WTC11 (cell line): ENCODE results near the gene AGBL2. TPM values are rescaled to one million over a fixed set of nuclear protein-coding genes. Genes with fewer than 3 reads are reported as not detected.

Experiments used
- ATAC-seq: fragments of 200-7000 bp; cut with Tn5 transposase; 2 replicates; pipeline ENCODE4 v1.10.0; 2021; ENCODE audit warnings: mild to moderate bottlenecking, moderate library complexity
- CTCF ChIA-PET: fragments of 300-600 bp; sonication (Branson Sonifier 250); formaldehyde crosslinking; loops from one replicate; lab custom pipeline; 2021; ENCODE audit warnings: antibody characterized with exemption; lab: Charles Lee
- POLR2A ChIA-PET: fragments of 350-600 bp; sonication (Branson Sonifier 250); formaldehyde crosslinking; loops from one replicate; lab custom pipeline; 2021; ENCODE audit warnings: antibody characterized with exemption; lab: Charles Lee
- DNase-seq: peaks from one replicate; pipeline ENCODE4 v3.0.0; 2021; ENCODE audit warnings: low spot score
- H3K27ac Mint-ChIP-seq: 2 replicates; pipeline ENCODE4 v1.8.0; 2021; ENCODE audit warnings: mixed read lengths
- H3K27me3 Mint-ChIP-seq: 2 replicates; pipeline ENCODE4 v1.8.0; 2021; ENCODE audit warnings: low read depth, mild to moderate bottlenecking, moderate library complexity, mixed read lengths
- H3K36me3 Mint-ChIP-seq: 2 replicates; pipeline ENCODE4 v1.8.0; 2021; ENCODE audit warnings: mixed read lengths
- H3K4me1 Mint-ChIP-seq: 2 replicates; pipeline ENCODE4 v1.8.0; 2022; ENCODE audit warnings: mixed read lengths
- H3K4me3 Mint-ChIP-seq: 2 replicates; pipeline ENCODE4 v1.8.0; 2021; ENCODE audit warnings: mild to moderate bottlenecking, moderate library complexity, mixed read lengths
- H3K9me3 Mint-ChIP-seq: 2 replicates; pipeline ENCODE4 v1.8.0; 2021; ENCODE audit warnings: mixed read lengths
- CBFB ChIP-seq: sonication (generic); formaldehyde crosslinking; IDR thresholded peaks from 2 replicates; pipeline ENCODE4 v1.8.1; 2022; ENCODE audit warnings: mild to moderate bottlenecking, low read depth, missing genetic modification reagents
- E2F1 ChIP-seq: sonication (generic); formaldehyde crosslinking; IDR thresholded peaks from 2 replicates; pipeline ENCODE4 v1.8.0; 2022; ENCODE audit warnings: mild to moderate bottlenecking, missing genetic modification reagents
- E2F5 ChIP-seq: sonication (generic); formaldehyde crosslinking; IDR thresholded peaks from 2 replicates; pipeline ENCODE4 v1.8.1; 2022; ENCODE audit warnings: mild to moderate bottlenecking, moderate library complexity, missing genetic modification reagents
- ELF4 ChIP-seq: sonication (generic); formaldehyde crosslinking; IDR thresholded peaks from 2 replicates; pipeline ENCODE4 v1.8.1; 2022; ENCODE audit warnings: low read depth, mild to moderate bottlenecking, moderate library complexity, missing genetic modification reagents
- FOXP1 ChIP-seq: sonication (generic); formaldehyde crosslinking; IDR thresholded peaks from 2 replicates; pipeline ENCODE4 v1.8.0; 2022; ENCODE audit warnings: missing genetic modification reagents, mild to moderate bottlenecking, moderate library complexity, borderline replicate concordance
- GABPB1 ChIP-seq: sonication (generic); formaldehyde crosslinking; IDR thresholded peaks from 2 replicates; pipeline ENCODE4 v1.8.1; 2023; ENCODE audit warnings: mild to moderate bottlenecking, missing genetic modification reagents
- GRHL2 ChIP-seq: fragments of 250-450 bp; sonication (Bioruptor Pico); IDR thresholded peaks from 2 replicates; pipeline ENCODE4 v1.8.0; 2022; ENCODE audit warnings: mild to moderate bottlenecking, moderate library complexity; ENCODE audit not compliant: insufficient replicate concordance, severe bottlenecking
- JUN ChIP-seq: sonication (generic); formaldehyde crosslinking; IDR thresholded peaks from 2 replicates; pipeline ENCODE4 v1.8.0; 2023; ENCODE audit warnings: mild to moderate bottlenecking, missing genetic modification reagents
- MLX ChIP-seq: sonication (generic); formaldehyde crosslinking; IDR thresholded peaks from 2 replicates; pipeline ENCODE4 v1.8.1; 2023; ENCODE audit warnings: mild to moderate bottlenecking, missing genetic modification reagents, moderate library complexity
- MXD4 ChIP-seq: fragments of 250-450 bp; sonication (Bioruptor Pico); IDR thresholded peaks from 2 replicates; pipeline ENCODE4 v1.8.0; 2021; ENCODE audit warnings: mild to moderate bottlenecking, moderate library complexity, borderline replicate concordance
- NFYB ChIP-seq: sonication (generic); formaldehyde crosslinking; conservative IDR thresholded peaks from 2 replicates; pipeline ENCODE4 v1.8.0; 2022; ENCODE audit warnings: low read depth, missing genetic modification reagents
- SOX15 ChIP-seq: fragments of 250-450 bp; sonication (Bioruptor Pico); IDR thresholded peaks from 2 replicates; pipeline ENCODE4 v1.9.0; 2021; ENCODE audit warnings: mild to moderate bottlenecking
- SP1 ChIP-seq: sonication (generic); formaldehyde crosslinking; conservative IDR thresholded peaks from 2 replicates; pipeline ENCODE4 v1.8.1; 2022; ENCODE audit warnings: missing genetic modification reagents
- STAT6 ChIP-seq: sonication (generic); formaldehyde crosslinking; conservative IDR thresholded peaks from 2 replicates; pipeline ENCODE4 v1.8.1; 2023; ENCODE audit warnings: mild to moderate bottlenecking, low read depth, missing genetic modification reagents, moderate library complexity
- TEAD1 ChIP-seq: sonication (generic); formaldehyde crosslinking; IDR thresholded peaks from 2 replicates; pipeline ENCODE4 v1.8.0; 2022; ENCODE audit warnings: mild to moderate bottlenecking, missing genetic modification reagents
- USF1 ChIP-seq: sonication (generic); formaldehyde crosslinking; IDR thresholded peaks from 2 replicates; pipeline ENCODE4 v1.8.0; 2022; ENCODE audit warnings: mild to moderate bottlenecking, missing genetic modification reagents
- ZBTB21 ChIP-seq: sonication (generic); formaldehyde crosslinking; IDR thresholded peaks from 2 replicates; pipeline ENCODE4 v1.8.1; 2023; ENCODE audit warnings: mild to moderate bottlenecking, missing genetic modification reagents, borderline replicate concordance
- ZMAT4 ChIP-seq: fragments of 250-450 bp; sonication (Bioruptor Pico); IDR thresholded peaks from 2 replicates; pipeline ENCODE4 v1.9.0; 2021; ENCODE audit warnings: mild to moderate bottlenecking
- ZNF232 ChIP-seq: sonication (generic); formaldehyde crosslinking; IDR thresholded peaks from 2 replicates; pipeline ENCODE4 v1.8.0; 2022; ENCODE audit warnings: mild to moderate bottlenecking, missing genetic modification reagents
- total RNA-seq: library from RNA; stranded (reverse); gene quantifications from 3 replicates; pipeline ENCODE4 v1.2.3, GENCODE V29; 2021

Gene AGBL2
- total RNA-seq, 1 experiment from 2014 or later = 3.7 TPM

- Mint-ChIP-seq H3K4me3 (no peak overlapping the region), H3K4me1 (no peaks in the 10 kb centered on the region), H3K36me3 (peaks cover 73% of the 10 kb centered on the region), H3K9me3 (no peaks in the 10 kb centered on the region), H3K27me3 (no peaks in the 10 kb centered on the region), H3K27ac (no peak overlapping the region)
- POLR2A ChIA-PET = no interaction called here
- CTCF ChIA-PET = no interaction called here
- no peak for TF ChIP-seq MXD4 (CRISPR knock-in tag)
- no peak for TF ChIP-seq JUN (CRISPR knock-in tag)
- no peak for TF ChIP-seq ZBTB21 (CRISPR knock-in tag)
- no peak for TF ChIP-seq ZMAT4 (CRISPR knock-in tag)
- TF ChIP-seq ELF4 (CRISPR knock-in tag) = no peak
- no peak for TF ChIP-seq STAT6 (CRISPR knock-in tag)
- no peak for TF ChIP-seq CBFB (CRISPR knock-in tag)
- TF ChIP-seq GRHL2 (CRISPR knock-in tag) = no peak
- no peak for TF ChIP-seq NFYB (CRISPR knock-in tag)
- TF ChIP-seq SOX15 (CRISPR knock-in tag) = no peak
- no peak for TF ChIP-seq SP1 (CRISPR knock-in tag)
- TF ChIP-seq USF1 (CRISPR knock-in tag) = no peak
- TF ChIP-seq E2F1 (CRISPR knock-in tag) = no peak
- no peak for TF ChIP-seq TEAD1 (CRISPR knock-in tag)
- TF ChIP-seq E2F5 (CRISPR knock-in tag) = no peak
- no peak for TF ChIP-seq ZNF232 (CRISPR knock-in tag)
- no peak for TF ChIP-seq FOXP1
- TF ChIP-seq MLX = no peak
- no peak for TF ChIP-seq GABPB1 (CRISPR knock-in tag)
- DNase-seq = no peak
- ATAC-seq = no peak
Measured at GRCh38 chr11:47725442-47726117, 10.4 kb upstream of the AGBL2 start.
